GM10248 (cell line): ENCODE results near the gene KCNIP4.

Experiments used
- CTCF ChIA-PET: fragments of 300-600 bp; sonication (Branson Sonifier 250); formaldehyde crosslinking; extraction: SDS; loops from one replicate; lab custom pipeline; 2021; ENCODE audit warnings: antibody characterized with exemption; lab: Yijun Ruan, JAX
- POLR2A ChIA-PET: fragments of 350-650 bp; sonication (Branson Sonifier 250); formaldehyde crosslinking; extraction: SDS; loops from one replicate; lab custom pipeline; 2020; ENCODE audit warnings: antibody characterized with exemption; lab: Yijun Ruan, JAX
- DNase-seq: peaks from one replicate; pipeline ENCODE4 v3.0.0; 2012; ENCODE audit errors: extremely low spot score
- CTCF ChIP-seq: IDR thresholded peaks from 2 replicates; pipeline ENCODE4 v1.5.1; 2012; ENCODE audit warnings: mild to moderate bottlenecking, low read depth; ENCODE audit errors: extremely low read depth, missing control alignments, control extremely low read depth

Gene KCNIP4

GRCh38 chr4:20859097-20859781, 1089.3 kb downstream of the KCNIP4 start:
- no peak for TF ChIP-seq CTCF
- DNase-seq, result no peak
- CTCF ChIA-PET, result interaction anchor here (1.1 kb wide), 1 partner anchor 14 kb away, joined by 3 read pairs; no protein-coding TSS in a partner anchor
- POLR2A ChIA-PET, result no interaction called here

- TF ChIP-seq CTCF, result no peak
- DNase-seq, result no peak
- ChIA-PET CTCF (no interaction called here), POLR2A (no interaction called here)
These were observed 1091.5 kb downstream of the KCNIP4 start for GRCh38 chr4:20857081-20857480.

- ChIA-PET CTCF (interaction anchor here (1.5 kb wide), 1 partner anchor 30 kb away, joined by 3 read pairs; no protein-coding TSS in a partner anchor), POLR2A (no interaction called here)
- no peak for TF ChIP-seq CTCF
- DNase-seq, result no peak
These were observed 1101.3 kb downstream of the KCNIP4 start for GRCh38 chr4:20847124-20847747.

GRCh38 chr4:20844311-20844710, 1104.3 kb downstream of the KCNIP4 start:
- CTCF ChIA-PET, result no interaction called here

GRCh38 chr4:20840648-20841190, 1107.9 kb downstream of the KCNIP4 start:
- POLR2A ChIA-PET, result no interaction called here
- DNase-seq, result no peak
- CTCF ChIA-PET, result no interaction called here
- TF ChIP-seq CTCF, result no peak

More at GRCh38 chr4:20844311-20844710, 1104.3 kb downstream of the KCNIP4 start:
- POLR2A ChIA-PET, result no interaction called here
- no peak for TF ChIP-seq CTCF
- DNase-seq, result no peak

GRCh38 chr4:20839957-20840356, 1108.6 kb downstream of the KCNIP4 start:
- no peak for DNase-seq
- ChIA-PET POLR2A (no interaction called here), CTCF (interaction anchor here (1.2 kb wide), 1 partner anchor 10 kb away, joined by 3 read pairs; no protein-coding TSS in a partner anchor)
- no peak for TF ChIP-seq CTCF
